VCaP (cell line): Measurements from ENCODE around the gene CPEB3.

Experiments
- H3K27ac ChIP-seq: fragments of 450-650 bp; 2 replicates; pipeline ENCODE4 v1.5.1; 2017
- TF ChIP-seq, protein P1 (sequence below): fragments of 450-650 bp; conservative IDR thresholded peaks from 2 replicates; pipeline ENCODE4 v1.5.1; 2017; ENCODE audit warnings: mild to moderate bottlenecking, moderate library complexity

The CPEB3 gene

DNA sequence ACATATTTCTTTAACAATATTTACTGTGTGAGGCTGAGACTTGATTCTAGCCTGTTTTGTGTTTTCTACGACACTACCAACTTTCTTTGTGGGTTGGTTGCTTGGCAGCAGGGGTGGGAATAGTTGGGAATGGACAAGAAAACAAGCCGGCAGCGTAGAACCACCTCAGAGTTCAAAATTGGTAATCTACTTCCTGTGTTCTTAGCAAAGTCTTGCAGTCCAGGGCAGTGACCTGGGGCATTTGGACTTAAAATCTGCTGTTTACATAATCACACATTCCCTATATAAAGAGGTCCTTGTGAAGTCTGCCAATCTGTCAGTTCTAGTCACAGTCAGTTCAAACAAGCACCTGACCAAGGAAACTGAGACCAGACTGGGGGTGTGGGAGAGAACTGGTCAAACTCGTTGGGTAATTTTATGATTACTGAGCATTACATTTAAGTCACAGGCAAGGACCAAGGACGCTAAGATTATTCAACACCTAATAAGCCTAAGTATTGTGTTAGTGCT is 167.9 kb downstream of the CPEB3 start:
- TF ChIP-seq, protein P1, sequence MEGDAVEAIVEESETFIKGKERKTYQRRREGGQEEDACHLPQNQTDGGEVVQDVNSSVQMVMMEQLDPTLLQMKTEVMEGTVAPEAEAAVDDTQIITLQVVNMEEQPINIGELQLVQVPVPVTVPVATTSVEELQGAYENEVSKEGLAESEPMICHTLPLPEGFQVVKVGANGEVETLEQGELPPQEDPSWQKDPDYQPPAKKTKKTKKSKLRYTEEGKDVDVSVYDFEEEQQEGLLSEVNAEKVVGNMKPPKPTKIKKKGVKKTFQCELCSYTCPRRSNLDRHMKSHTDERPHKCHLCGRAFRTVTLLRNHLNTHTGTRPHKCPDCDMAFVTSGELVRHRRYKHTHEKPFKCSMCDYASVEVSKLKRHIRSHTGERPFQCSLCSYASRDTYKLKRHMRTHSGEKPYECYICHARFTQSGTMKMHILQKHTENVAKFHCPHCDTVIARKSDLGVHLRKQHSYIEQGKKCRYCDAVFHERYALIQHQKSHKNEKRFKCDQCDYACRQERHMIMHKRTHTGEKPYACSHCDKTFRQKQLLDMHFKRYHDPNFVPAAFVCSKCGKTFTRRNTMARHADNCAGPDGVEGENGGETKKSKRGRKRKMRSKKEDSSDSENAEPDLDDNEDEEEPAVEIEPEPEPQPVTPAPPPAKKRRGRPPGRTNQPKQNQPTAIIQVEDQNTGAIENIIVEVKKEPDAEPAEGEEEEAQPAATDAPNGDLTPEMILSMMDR: no peak
- H3K27ac ChIP-seq: peak overlapping the region; percentile 83

DNA sequence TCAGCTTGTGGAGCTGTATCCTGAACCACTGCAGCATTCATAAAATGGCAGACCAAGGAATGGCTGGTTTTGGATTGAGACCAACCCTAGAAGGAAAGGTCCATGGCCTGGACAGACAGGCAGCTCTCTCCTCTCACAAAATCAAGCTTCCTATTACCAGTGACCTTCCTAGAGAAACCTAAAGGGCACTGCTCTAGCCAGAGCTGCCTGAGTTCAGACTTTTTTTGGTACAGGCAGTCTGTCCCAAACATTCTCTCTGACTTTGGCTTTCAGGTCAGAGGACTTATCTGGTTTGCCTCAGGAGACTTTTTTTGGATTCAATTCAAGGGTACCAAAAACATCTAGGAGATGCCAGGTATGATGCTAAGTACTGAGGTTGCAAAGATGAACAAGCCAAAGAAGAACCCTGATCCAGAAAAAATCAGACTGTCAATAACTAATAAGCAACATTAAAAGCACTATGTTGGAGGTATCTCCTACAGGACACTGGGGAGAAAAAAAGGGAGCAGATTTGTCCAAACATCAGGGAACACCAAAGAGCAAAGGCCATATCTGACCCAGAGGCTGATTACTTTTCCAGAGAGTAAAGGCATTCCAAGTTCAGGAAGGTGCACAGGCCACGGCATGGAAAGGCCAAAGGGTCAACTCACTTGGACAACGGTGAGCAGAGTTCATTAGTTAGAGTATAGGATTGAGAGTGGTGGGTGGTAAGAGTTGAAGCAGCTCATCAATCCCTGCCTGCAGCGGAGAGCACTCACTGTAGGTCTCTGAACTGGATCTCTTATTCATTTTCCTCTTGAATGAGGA is 169.0 kb downstream of the CPEB3 start:
- H3K27ac ChIP-seq: peak overlapping the region; percentile 83
- TF ChIP-seq, protein P1: no peak

- TF ChIP-seq, protein P1: no peak
- H3K27ac ChIP-seq: no peak overlapping the region
Observed at GRCh38 chr10:92119340-92119739, 171.5 kb downstream of the CPEB3 start.

- H3K27ac ChIP-seq: peak overlapping the region; percentile 9; the same call in 1 of the 2 replicates
Observed at GRCh38 chr10:92114917-92115316, 176.0 kb downstream of the CPEB3 start.

DNA sequence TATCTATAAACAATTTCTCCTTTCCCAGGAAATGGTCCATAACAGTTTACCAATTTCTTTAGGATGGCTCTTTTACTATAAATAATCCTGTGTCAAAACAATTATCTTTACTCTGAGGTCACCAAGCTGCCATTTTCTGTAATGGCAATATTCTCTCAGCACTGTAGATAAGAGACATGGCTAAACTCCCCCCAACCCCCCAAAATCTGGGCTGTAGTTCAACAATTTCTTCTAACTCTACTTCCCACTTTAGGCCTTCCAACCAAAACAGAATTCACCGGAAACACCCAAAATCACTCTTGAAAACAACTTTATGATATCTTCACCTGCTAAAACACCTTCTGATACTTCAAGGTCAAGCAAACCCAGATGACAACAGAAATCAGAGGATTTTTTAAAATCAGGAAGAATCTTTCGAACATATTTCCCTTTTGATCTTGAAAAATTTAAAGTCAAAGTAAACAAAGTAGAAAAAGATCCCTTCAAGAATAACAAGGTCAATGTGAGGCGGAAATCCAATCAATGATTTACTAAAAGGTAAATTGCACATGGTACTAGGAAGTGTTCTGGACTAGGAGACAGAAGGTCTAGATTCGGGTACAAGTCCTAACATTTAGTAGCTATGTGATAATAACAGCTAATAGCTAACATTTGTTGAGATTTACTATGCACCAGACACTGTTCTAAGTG is 176.8 kb downstream of the CPEB3 start:
- TF ChIP-seq, protein P1: no peak
- peak overlapping the region; percentile 9; the same call in 1 of the 2 replicates for H3K27ac ChIP-seq

DNA sequence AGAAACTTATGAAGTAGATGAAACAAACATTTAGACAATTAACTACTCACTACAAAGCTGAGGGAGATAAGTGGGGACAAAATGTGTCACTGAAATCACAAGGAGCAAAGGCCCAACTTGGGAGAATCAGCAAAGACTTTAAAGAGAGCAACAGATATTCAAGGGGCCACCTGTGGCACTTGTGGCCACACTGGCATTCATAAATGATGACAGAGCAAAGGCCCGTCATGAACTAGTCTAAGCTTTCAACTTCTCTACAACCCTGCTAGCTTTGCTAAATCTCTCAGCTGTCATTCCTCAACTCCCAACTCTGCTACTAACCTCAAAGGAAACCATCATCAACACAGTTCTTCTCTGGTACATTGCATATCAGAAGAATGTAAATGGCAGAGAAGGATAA is 178.4 kb downstream of the CPEB3 start:
- no peak overlapping the region for H3K27ac ChIP-seq
- TF ChIP-seq, protein P1: no peak

GRCh38 chr10:92111336-92111939 is 179.4 kb downstream of the CPEB3 start:
- TF ChIP-seq, protein P1: no peak
- H3K27ac ChIP-seq: no peak overlapping the region
